Spleen (tissue), 11 donors: ENCODE results near the gene DIS3L. TPM values are rescaled to one million over a fixed set of nuclear protein-coding genes. Genes with fewer than 3 reads are reported as not detected.

Experiments
- DNase-seq: peaks from one replicate; pipeline ENCODE4 v3.0.0-alpha.2; 2020
- H3K27ac ChIP-seq, 8 donors: fragments of 200-600 bp; sonication (generic) in 7 of 8; 1 replicate in 4 of 8; 2 replicates in 4 of 8; pipeline versions ENCODE4 v1.5.0 to v1.8.0; 2016 to 2021; ENCODE audit warnings: inconsistent platforms in 4 of 8, mild to moderate bottlenecking in 4 of 8, moderate library complexity in 1 of 8
- H3K27me3 ChIP-seq, 7 donors: fragments of 200-600 bp; sonication (generic) in 6 of 7; replicated peaks in 1 of 7; 1 replicate in 4 of 7; 2 replicates in 3 of 7; pipeline versions ENCODE4 v1.5.0 to v1.8.0; 2016 to 2021; ENCODE audit warnings: inconsistent platforms in 3 of 7, mild to moderate bottlenecking in 1 of 7
- H3K36me3 ChIP-seq, 6 donors: fragments of 200-600 bp; sonication (generic) in 5 of 6; 1 replicate in 4 of 6; 2 replicates in 2 of 6; pipeline versions ENCODE4 v1.5.0 to v1.8.0; 2016 to 2021; ENCODE audit warnings: inconsistent platforms in 2 of 6
- H3K4me1 ChIP-seq, 6 donors: fragments of 200-600 bp; sonication (generic) in 5 of 6; 1 replicate in 3 of 6; 2 replicates in 3 of 6; pipeline versions ENCODE4 v1.5.0 to v1.8.0; 2016 to 2021; ENCODE audit warnings: inconsistent platforms in 3 of 6
- H3K4me3 ChIP-seq, 8 donors: fragments of 200-600 bp; sonication (generic) in 7 of 8; 1 replicate in 4 of 8; 2 replicates in 4 of 8; pipeline versions ENCODE4 v1.5.0 to v1.8.0; 2016 to 2021; ENCODE audit warnings: inconsistent platforms in 4 of 8, mild to moderate bottlenecking in 4 of 8, moderate library complexity in 2 of 8
- H3K9me3 ChIP-seq, 8 donors: fragments of 200-600 bp; sonication (generic) in 7 of 8; 1 replicate in 4 of 8; 2 replicates in 4 of 8; pipeline versions ENCODE4 v1.5.0 to v1.8.0; 2016 to 2021; ENCODE audit warnings: inconsistent platforms in 4 of 8
- POLR2A ChIP-seq, 3 donors: fragments of 450-650 bp; IDR thresholded peaks; one replicate each; pipeline ENCODE4 v1.5.1; 2017; ENCODE audit warnings: antibody characterized with exemption in 3 of 3, mild to moderate bottlenecking in 1 of 3
- POLR2AphosphoS5 ChIP-seq, 3 donors: sonication (generic); formaldehyde crosslinking; IDR thresholded peaks; one replicate each; pipeline ENCODE4 v1.5.1; 2017; ENCODE audit warnings: antibody characterized with exemption in 3 of 3
- WGBS, 5 donors: extraction: QIAGEN DNeasy Blood & Tissue Kit in 3 of 5; methylation state at CpG; one replicate each; pipeline versions ENCODE4 v1.1.5 to v1.1.7; 2013 to 2018; 5-methylcytosine and 5-hydroxymethylcytosine counted together
- intact Hi-C: fragments of 100-400 bp; cut with DNase I; formaldehyde crosslinking; loops from one replicate; pipeline ENCODE4 v1.15.0; 2023; ENCODE audit warnings: low total_unique reads
- polyA plus RNA-seq, 3 donors: library from polyadenylated mRNA; stranded (reverse); fragments of 200-250 nt; gene quantifications; one replicate each; pipeline ENCODE4 v1.2.1, GENCODE V29; 2013
- total RNA-seq, 7 donors: library from RNA; depleted of rRNA in 3 of 7; stranded (reverse); fragments of >200 nt in 3 of 7; fragmentation: NEBNext Ultra II Directional in 4 of 7; extraction: Animal tissue kit (Norgen Biotek cat#: 25700) in 4 of 7; gene quantifications; one replicate each; pipeline versions ENCODE4 v1.1.0 to v1.2.1, GENCODE V29; 2016 to 2021
- TF ChIP-seq, protein P1 (sequence below), 11 experiments: fragments of 200-600 bp in 7 of 11; fragments of 450-650 bp in 4 of 11; sonication (generic) in 4 of 11; IDR thresholded peaks in 8 of 11; conservative IDR thresholded peaks in 3 of 11; 1 replicate in 7 of 11; 2 replicates in 4 of 11; pipeline versions ENCODE4 v1.4.0 to v1.8.0; 2016 to 2021; ENCODE audit warnings: antibody characterized with exemption in 11 of 11, inconsistent platforms in 4 of 11, mild to moderate bottlenecking in 1 of 11
- donor health status: healthy with polysubstance abuse.
- donor health status: DM: no; HTN: no; CAD: no; lungs with moderate emphysema.
- donor health status: DM: no; HTN: no; CAD: no.
- donor health status: Bipolar disorder and iron deficiency.
- donor health status: healthy.
- donor health status: DM: no; HTN: no; CAD: no.
- donor health status: DM: yes; HTN: yes; CAD: no.

Gene DIS3L
- total and polyA plus RNA-seq, 10 donors = 8.8 to 30.7 (median 25.4) TPM

DNA sequence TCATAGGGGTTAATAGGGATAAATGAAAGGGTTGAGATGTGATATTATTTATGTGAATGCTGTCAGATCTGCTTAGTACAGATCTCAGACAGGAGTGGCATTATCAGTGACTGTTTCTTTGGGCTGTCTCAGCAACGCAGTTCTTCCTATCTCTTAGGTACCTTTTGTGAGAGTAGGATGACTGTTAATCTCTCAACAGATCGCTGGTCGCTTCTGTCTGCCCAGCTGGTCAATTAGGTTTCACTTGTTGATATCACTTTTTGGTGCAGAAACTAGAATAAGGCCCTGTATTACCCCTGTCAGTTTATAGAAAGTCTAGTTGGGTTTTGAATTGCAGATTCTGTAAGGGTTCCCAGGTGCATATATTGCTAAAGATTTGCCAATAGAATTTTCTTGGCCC is 16.5 kb downstream of the DIS3L start:
- Histone ChIP-seq H3K27ac (no peak overlapping the region), H3K9me3 (no peaks in the 10 kb centered on the region), H3K36me3 (peaks cover 0 to 100% (median 68%) of the 10 kb centered on the region in 6 donors), H3K4me1 (no peaks in the 10 kb centered on the region), H3K4me3 (no peak overlapping the region), H3K27me3 (no peaks in the 10 kb centered on the region)
- DNase-seq = no peak
- WGBS, 5 donors = 87 to 97% (median 97%) methylated on average over 3 of the region's 3 CpGs
- no peak for TF ChIP-seq POLR2A (IDR thresholded peaks at IDR 0.05)
- no peak for TF ChIP-seq POLR2AphosphoS5 (IDR thresholded peaks at IDR 0.05)
- TF ChIP-seq, protein P1, sequence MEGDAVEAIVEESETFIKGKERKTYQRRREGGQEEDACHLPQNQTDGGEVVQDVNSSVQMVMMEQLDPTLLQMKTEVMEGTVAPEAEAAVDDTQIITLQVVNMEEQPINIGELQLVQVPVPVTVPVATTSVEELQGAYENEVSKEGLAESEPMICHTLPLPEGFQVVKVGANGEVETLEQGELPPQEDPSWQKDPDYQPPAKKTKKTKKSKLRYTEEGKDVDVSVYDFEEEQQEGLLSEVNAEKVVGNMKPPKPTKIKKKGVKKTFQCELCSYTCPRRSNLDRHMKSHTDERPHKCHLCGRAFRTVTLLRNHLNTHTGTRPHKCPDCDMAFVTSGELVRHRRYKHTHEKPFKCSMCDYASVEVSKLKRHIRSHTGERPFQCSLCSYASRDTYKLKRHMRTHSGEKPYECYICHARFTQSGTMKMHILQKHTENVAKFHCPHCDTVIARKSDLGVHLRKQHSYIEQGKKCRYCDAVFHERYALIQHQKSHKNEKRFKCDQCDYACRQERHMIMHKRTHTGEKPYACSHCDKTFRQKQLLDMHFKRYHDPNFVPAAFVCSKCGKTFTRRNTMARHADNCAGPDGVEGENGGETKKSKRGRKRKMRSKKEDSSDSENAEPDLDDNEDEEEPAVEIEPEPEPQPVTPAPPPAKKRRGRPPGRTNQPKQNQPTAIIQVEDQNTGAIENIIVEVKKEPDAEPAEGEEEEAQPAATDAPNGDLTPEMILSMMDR (IDR thresholded peaks at IDR 0.05 in 8 of 11, conservative IDR thresholded peaks at IDR 0.05 in 3 of 11) = no peak
- intact Hi-C loops = no loop called here

DNA sequence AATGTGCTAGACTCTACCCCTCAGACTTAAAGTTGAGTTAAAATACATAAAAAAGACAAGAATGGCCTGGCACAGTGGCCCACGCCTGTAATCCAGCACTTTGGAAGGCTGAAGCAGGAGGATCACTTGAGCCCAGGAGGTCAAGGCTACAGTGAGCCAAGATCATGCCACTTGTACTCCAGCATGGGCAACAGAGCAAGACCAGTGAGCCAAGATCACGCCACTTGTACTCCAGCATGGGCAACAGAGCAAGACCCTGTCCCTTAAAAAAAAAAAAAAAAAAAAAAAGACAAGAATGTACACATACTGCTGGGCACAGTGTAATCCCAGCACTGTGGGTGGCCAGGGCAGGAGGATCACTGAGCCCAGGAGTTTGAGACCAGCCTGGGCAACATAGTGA is 17.4 kb downstream of the DIS3L start:
- DNase-seq = no peak
- Histone ChIP-seq H3K9me3 (no peaks in the 10 kb centered on the region), H3K4me1 (no peaks in the 10 kb centered on the region), H3K27me3 (no peaks in the 10 kb centered on the region), H3K27ac (no peak overlapping the region), H3K36me3 (peaks cover 0 to 100% (median 77%) of the 10 kb centered on the region in 6 donors), H3K4me3 (no peak overlapping the region)
- TF ChIP-seq, protein P1 (IDR thresholded peaks at IDR 0.05 in 8 of 11, conservative IDR thresholded peaks at IDR 0.05 in 3 of 11) = no peak
- TF ChIP-seq POLR2AphosphoS5 (IDR thresholded peaks at IDR 0.05) (no peak), POLR2A (IDR thresholded peaks at IDR 0.05) (no peak)
- WGBS, 5 donors = 84 to 96% (median 90%) methylated on average over 2 of the region's 2 CpGs
- intact Hi-C loops = no loop called here

DNA sequence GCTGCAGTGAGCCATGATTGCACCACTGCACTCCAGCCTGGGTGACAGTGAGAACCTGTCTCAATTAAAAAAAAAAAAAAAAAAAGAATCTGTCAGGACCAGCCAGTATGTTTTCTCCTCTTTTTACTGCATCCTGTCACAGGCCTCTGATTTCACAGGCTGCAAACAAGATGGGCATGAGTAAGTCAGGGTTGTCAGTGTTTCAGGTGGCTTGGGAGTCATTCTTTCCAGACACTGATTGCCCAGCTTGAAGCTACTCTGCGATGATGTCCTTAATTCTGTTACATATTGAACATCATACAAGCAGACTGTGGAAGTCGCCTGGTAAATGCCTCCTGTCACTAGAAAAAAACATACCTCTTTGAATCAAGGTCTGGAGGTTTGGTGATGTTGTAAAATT is 18.8 kb downstream of the DIS3L start:
- 91 to 97% (median 96%) methylated on average over 2 of the region's 2 CpGs for WGBS, 5 donors
- H3K27ac ChIP-seq = no peak overlapping the region

DNA sequence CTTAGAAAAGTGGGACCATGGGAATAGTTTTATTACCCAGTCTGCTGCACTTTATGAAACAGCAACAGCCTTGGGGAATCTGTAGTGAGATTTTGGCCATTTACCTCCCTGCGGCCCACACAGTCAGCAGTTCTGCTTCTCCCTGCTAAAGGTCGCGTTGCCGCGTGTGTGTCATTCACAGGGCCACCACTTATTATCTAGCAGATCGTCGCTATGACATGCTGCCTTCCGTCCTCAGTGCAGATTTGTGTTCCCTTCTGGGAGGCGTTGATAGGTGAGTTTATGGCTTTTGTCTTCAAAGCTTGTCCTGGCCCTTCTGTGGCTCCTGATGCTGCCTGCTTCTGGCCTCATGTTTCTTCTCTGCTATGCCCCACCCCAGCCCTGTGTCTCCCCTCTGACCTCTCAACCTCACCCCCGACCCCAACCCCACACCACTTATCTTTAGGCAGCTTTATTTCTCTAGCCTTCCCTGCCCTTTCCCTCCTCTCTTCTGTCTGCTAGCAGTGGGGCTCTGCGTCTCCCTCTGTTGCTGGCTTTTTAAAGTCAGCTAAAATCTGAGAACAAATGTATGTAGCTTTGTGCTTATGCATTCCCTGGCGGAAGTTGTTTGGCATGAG is 30.1 kb downstream of the DIS3L start:
- H3K27me3 ChIP-seq = no peaks in the 10 kb centered on the region
- H3K27ac ChIP-seq = no peak overlapping the region
- 88 to 93% (median 90%) methylated on average over 12 of the region's 12 CpGs for WGBS, 5 donors
- no peak for DNase-seq
- no peaks in the 10 kb centered on the region for H3K4me1 ChIP-seq
- peaks cover 0 to 100% (median 89%) of the 10 kb centered on the region in 6 donors for H3K36me3 ChIP-seq
- intact Hi-C loops = no loop called here
- H3K9me3 ChIP-seq = no peaks in the 10 kb centered on the region
- no peak overlapping the region for H3K4me3 ChIP-seq
- TF ChIP-seq, protein P1 (IDR thresholded peaks at IDR 0.05 in 8 of 11, conservative IDR thresholded peaks at IDR 0.05 in 3 of 11) = no peak
- TF ChIP-seq POLR2AphosphoS5 (IDR thresholded peaks at IDR 0.05) (no peak), POLR2A (IDR thresholded peaks at IDR 0.05) (no peak)

More for the DNA sequence above, 18.8 kb downstream of the DIS3L start:
- Histone ChIP-seq H3K4me3 (no peak overlapping the region), H3K36me3 (peaks cover 0 to 100% (median 82%) of the 10 kb centered on the region in 6 donors), H3K4me1 (no peaks in the 10 kb centered on the region), H3K9me3 (no peaks in the 10 kb centered on the region), H3K27me3 (no peaks in the 10 kb centered on the region)
- no peak for DNase-seq
- TF ChIP-seq POLR2AphosphoS5 (IDR thresholded peaks at IDR 0.05) (no peak), POLR2A (IDR thresholded peaks at IDR 0.05) (no peak)
- TF ChIP-seq, protein P1 (IDR thresholded peaks at IDR 0.05 in 8 of 11, conservative IDR thresholded peaks at IDR 0.05 in 3 of 11) = no peak
- intact Hi-C loops = no loop called here
